IMR-90 (cell line): ENCODE results near the gene MICAL3. TPM values are rescaled to one million over a fixed set of nuclear protein-coding genes. Genes with fewer than 3 reads are reported as not detected.

Experiments used
- ATAC-seq: fragments of 200-7000 bp; cut with Tn5 transposase; 2 replicates; pipeline ENCODE4 v1.9.1; 2020; ENCODE audit warnings: low read depth, mild to moderate bottlenecking, moderate library complexity
- BruUV-seq: library from RNA; stranded (reverse); fragments of 400-500 nt; replicated peaks from 2 replicates; lab custom pipeline; 2021; lab: Mats Ljungman, UMichigan
- CTCF ChIA-PET: fragments of 300-600 bp; formaldehyde crosslinking; extraction: SDS; loops from one replicate; lab custom pipeline; 2021; ENCODE audit warnings: antibody characterized with exemption; lab: Yijun Ruan, JAX
- POLR2A ChIA-PET: fragments of 300-600 bp; sonication (Branson Sonifier 250); formaldehyde crosslinking; loops from one replicate; lab custom pipeline; 2022; ENCODE audit warnings: antibody characterized with exemption; ENCODE audit not compliant: unreplicated experiment; lab: Charles Lee
- DNase-seq: peaks from one replicate; pipeline ENCODE4 v3.0.0; 2013
- H2AFZ ChIP-seq: replicated peaks from 2 replicates; pipeline ENCODE3; 2013; ENCODE audit warnings: low read length, mild to moderate bottlenecking; ENCODE audit not compliant: poor library complexity
- H2AK5ac ChIP-seq: 2 replicates; pipeline ENCODE4 v1.6.1; 2013; ENCODE audit warnings: low read depth, low read length, inconsistent platforms
- H2AK9ac ChIP-seq: replicated peaks from 2 replicates; pipeline ENCODE3; 2013; ENCODE audit warnings: mild to moderate bottlenecking, low read depth, low read length, moderate library complexity; ENCODE audit not compliant: poor library complexity
- H2BK120ac ChIP-seq: 2 replicates; pipeline ENCODE4 v1.6.1; 2013; ENCODE audit warnings: low read depth, low read length, inconsistent platforms
- H2BK15ac ChIP-seq: 3 replicates; pipeline ENCODE4 v1.6.1; 2013; ENCODE audit warnings: low read depth, low read length, inconsistent platforms
- H2BK20ac ChIP-seq: 2 replicates; pipeline ENCODE4 v1.6.1; 2013; ENCODE audit warnings: low read depth, mild to moderate bottlenecking, inconsistent platforms, low read length, moderate library complexity
- H2BK5ac ChIP-seq: 2 replicates; pipeline ENCODE4 v1.6.1; 2013; ENCODE audit warnings: mild to moderate bottlenecking, low read depth, low read length, inconsistent platforms; ENCODE audit not compliant: poor library complexity, severe bottlenecking
- H3K14ac ChIP-seq: replicated peaks from 2 replicates; pipeline ENCODE4 v1.6.1; 2013; ENCODE audit warnings: low read depth, low read length, inconsistent platforms
- H3K18ac ChIP-seq: 2 replicates; pipeline ENCODE4 v1.6.1; 2013; ENCODE audit warnings: low read depth, low read length, control low read depth
- H3K23ac ChIP-seq: 2 replicates; pipeline ENCODE4 v1.6.1; 2013; ENCODE audit warnings: low read depth, low read length, inconsistent platforms
- H3K27ac ChIP-seq: 2 replicates; pipeline ENCODE4 v1.5.1; 2013; ENCODE audit warnings: mild to moderate bottlenecking, control low read depth, low read length; ENCODE audit not compliant: insufficient read depth
- H3K27me3 ChIP-seq: 2 replicates; pipeline ENCODE4 v1.6.1; 2013; ENCODE audit warnings: low read length; ENCODE audit not compliant: control insufficient read depth, insufficient read depth
- H3K36me3 ChIP-seq: 2 replicates; pipeline ENCODE4 v1.6.1; 2013; ENCODE audit warnings: low read length, mixed read lengths; ENCODE audit not compliant: control insufficient read depth, insufficient read depth
- H3K4ac ChIP-seq: 2 replicates; pipeline ENCODE4 v1.6.1; 2013; ENCODE audit warnings: low read depth, low read length, inconsistent platforms
- H3K4me1 ChIP-seq: 2 replicates; pipeline ENCODE4 v1.6.1; 2013; ENCODE audit warnings: low read length, mixed read lengths; ENCODE audit not compliant: control insufficient read depth, insufficient read depth
- H3K4me2 ChIP-seq: 2 replicates; pipeline ENCODE4 v1.6.1; 2013; ENCODE audit warnings: low read depth, mild to moderate bottlenecking, control low read depth, low read length, moderate library complexity
- H3K4me3 ChIP-seq: 2 replicates; pipeline ENCODE4 v1.5.1; 2013; ENCODE audit warnings: low read depth, mild to moderate bottlenecking, control low read depth, low read length, moderate library complexity; ENCODE audit not compliant: insufficient read depth
- H3K56ac ChIP-seq: 2 replicates; pipeline ENCODE4 v1.6.1; 2013; ENCODE audit warnings: low read length, inconsistent platforms; ENCODE audit not compliant: insufficient read depth; ENCODE audit errors: extremely low read depth
- H3K79me1 ChIP-seq, 2 experiments: 2 replicates each; pipeline ENCODE4 v1.6.1; 2013; ENCODE audit warnings: low read length in 2 of 2, inconsistent platforms in 1 of 2, low read depth in 1 of 2
- H3K9ac ChIP-seq: 2 replicates; pipeline ENCODE4 v1.6.1; 2013; ENCODE audit warnings: low read depth, low read length, control low read depth
- H3K9me1 ChIP-seq: 2 replicates; pipeline ENCODE4 v1.6.1; 2013; ENCODE audit warnings: low read length, inconsistent platforms; ENCODE audit not compliant: insufficient read depth
- H3K9me3 ChIP-seq: 2 replicates; pipeline ENCODE4 v1.6.1; 2013; ENCODE audit warnings: low read length; ENCODE audit not compliant: control insufficient read depth, insufficient read depth
- H4K20me1 ChIP-seq: 2 replicates; pipeline ENCODE4 v1.6.1; 2013; ENCODE audit warnings: low read length, inconsistent platforms; ENCODE audit not compliant: insufficient read depth
- H4K5ac ChIP-seq: 2 replicates; pipeline ENCODE4 v1.6.1; 2013; ENCODE audit warnings: mild to moderate bottlenecking, low read depth, low read length, control low read depth
- H4K8ac ChIP-seq, 2 experiments: 2 replicates each; pipeline ENCODE4 v1.6.1; 2013; ENCODE audit warnings: low read depth in 2 of 2, low read length in 2 of 2, control low read depth in 1 of 2, inconsistent platforms in 1 of 2
- H4K91ac ChIP-seq: 2 replicates; pipeline ENCODE4 v1.6.1; 2013; ENCODE audit warnings: low read depth, low read length, inconsistent platforms; ENCODE audit not compliant: insufficient read depth
- CTCF ChIP-seq: conservative IDR thresholded peaks from 2 replicates; pipeline ENCODE4 v1.5.1; 2012; ENCODE audit warnings: mild to moderate bottlenecking, low read depth, low read length, improper control_type of control experiment
- MXI1 ChIP-seq: IDR thresholded peaks from 2 replicates; pipeline ENCODE4 v1.6.1; 2012; ENCODE audit warnings: low read depth, mild to moderate bottlenecking, low read length, moderate library complexity, borderline replicate concordance
- WGBS, 2 experiments: methylation state at CpG; one replicate each; pipeline versions ENCODE4 v1.1.5 to v1.1.7; 2013; ENCODE audit warnings: missing lambda C conversion rate in 2 of 2; ENCODE audit not compliant: insufficient read length in 1 of 2; ENCODE audit errors: extremely low coverage in 2 of 2; 5-methylcytosine and 5-hydroxymethylcytosine counted together
- dilution Hi-C: fragments of 300-500 bp; cut with HindIII; formaldehyde crosslinking; loops from one replicate; pipeline ENCODE4 v1.14.3; 2018; ENCODE audit warnings: low sequenced_read_pairs; ENCODE audit not compliant: unreplicated experiment
- in situ Hi-C: fragments of 300-500 bp; cut with MboI; formaldehyde crosslinking; loops from 3 replicates; pipeline ENCODE4 v1.14.3; 2019; ENCODE audit warnings: low sequenced_read_pairs, inconsistent platforms, mixed read lengths
- intact Hi-C: fragments of 100-400 bp; cut with micrococcal nuclease; formaldehyde crosslinking; loops from 2 replicates; pipeline ENCODE4 v1.10.0; 2022
- polyA plus RNA-seq, 3 experiments: library from polyadenylated mRNA; depleted of rRNA; stranded (reverse); fragments of >200 nt; gene quantifications; 2 replicates each; pipeline ENCODE4 v1.2.3, GENCODE V29; 2012; ENCODE audit warnings: low replicate concordance in 1 of 3
- total RNA-seq: library from RNA; depleted of rRNA; stranded (reverse); fragments of >200 nt; gene quantifications from 2 replicates; pipeline ENCODE4 v1.2.3, GENCODE V29; 2012

MICAL3 gene
- total and polyA plus RNA-seq, 2 of the 4 experiments (the other 2 are of a cell fraction): 17.6 to 26.8 TPM

DNA sequence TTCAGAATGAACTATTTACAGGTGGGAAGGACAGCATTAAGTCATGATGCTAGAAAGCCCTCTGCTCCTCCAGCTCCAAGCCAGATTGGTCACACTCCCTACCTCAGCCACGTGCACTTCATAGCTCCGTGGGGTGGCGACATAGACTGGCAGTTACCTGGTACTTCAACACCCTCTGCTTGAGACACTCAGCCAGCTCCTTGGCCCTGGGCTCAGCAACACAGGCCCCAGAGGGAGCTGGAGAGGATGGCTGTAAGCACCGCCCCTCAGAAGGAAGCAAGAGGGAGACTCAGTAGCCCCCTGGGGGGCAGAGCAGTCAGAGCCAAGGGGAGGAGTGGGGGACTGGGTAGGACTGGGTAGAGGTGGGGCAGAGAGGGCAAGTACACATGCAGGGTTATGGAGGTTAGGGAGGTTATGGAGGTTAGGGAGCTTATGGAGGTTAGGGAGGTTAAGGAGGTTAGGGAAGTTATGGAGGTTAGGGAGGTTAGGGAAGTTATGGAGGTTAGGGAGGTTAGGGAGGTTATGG, 148.0 kb downstream of the MICAL3 start:
- no TSS peak for BruUV-seq
- H3K4ac ChIP-seq: no peak overlapping the region
- ChIA-PET CTCF (no interaction called here), POLR2A (no interaction called here)
- H2AFZ ChIP-seq: no peak overlapping the region
- H4K20me1 ChIP-seq: peaks cover 4% of the 10 kb centered on the region
- H3K4me3 ChIP-seq: no peak overlapping the region
- 100% methylated on average over 1 of the region's 4 CpGs; no CpG with 5 or more reads in 1 of the 2 experiments for WGBS, 2 experiments
- H3K36me3 ChIP-seq: peaks cover 44% of the 10 kb centered on the region
- no peak overlapping the region for H2BK5ac ChIP-seq
- no peak overlapping the region for H2AK9ac ChIP-seq
- no peak overlapping the region for H4K8ac ChIP-seq
- dilution Hi-C loops (no loop called here), intact Hi-C loops (no loop called here), in situ Hi-C loops (no loop called here)
- no peak overlapping the region for H2BK20ac ChIP-seq
- H3K56ac ChIP-seq: no peak overlapping the region
- ATAC-seq (no peak), DNase-seq (no peak)
- TF ChIP-seq CTCF: no peak
- TF ChIP-seq MXI1: no peak
- no peak overlapping the region for H2AK5ac ChIP-seq
- no peak overlapping the region for H4K91ac ChIP-seq
- H3K4me1 ChIP-seq: peaks cover 5% of the 10 kb centered on the region
- no peak overlapping the region for H3K14ac ChIP-seq
- no peak overlapping the region for H3K9ac ChIP-seq
- H3K27ac ChIP-seq: no peak overlapping the region
- no peak overlapping the region for H3K18ac ChIP-seq
- H2BK15ac ChIP-seq: no peak overlapping the region
- H4K5ac ChIP-seq: no peak overlapping the region
- peaks cover 9% of the 10 kb centered on the region for H3K9me1 ChIP-seq
- peaks cover 2 to 5% of the 10 kb centered on the region in 2 experiments; a peak in 2 of 4 replicates for H3K79me1 ChIP-seq
- H3K9me3 ChIP-seq: no peaks in the 10 kb centered on the region
- no peak overlapping the region for H2BK120ac ChIP-seq
- no peak overlapping the region for H3K4me2 ChIP-seq
- H3K27me3 ChIP-seq: no peaks in the 10 kb centered on the region
- H3K23ac ChIP-seq: no peak overlapping the region
